Measurements from ENCODE around the gene DDX54.
A peak's percentile ranks its signal among the peaks of the same experiment; 100 is the strongest.

DDX54 gene

DNA sequence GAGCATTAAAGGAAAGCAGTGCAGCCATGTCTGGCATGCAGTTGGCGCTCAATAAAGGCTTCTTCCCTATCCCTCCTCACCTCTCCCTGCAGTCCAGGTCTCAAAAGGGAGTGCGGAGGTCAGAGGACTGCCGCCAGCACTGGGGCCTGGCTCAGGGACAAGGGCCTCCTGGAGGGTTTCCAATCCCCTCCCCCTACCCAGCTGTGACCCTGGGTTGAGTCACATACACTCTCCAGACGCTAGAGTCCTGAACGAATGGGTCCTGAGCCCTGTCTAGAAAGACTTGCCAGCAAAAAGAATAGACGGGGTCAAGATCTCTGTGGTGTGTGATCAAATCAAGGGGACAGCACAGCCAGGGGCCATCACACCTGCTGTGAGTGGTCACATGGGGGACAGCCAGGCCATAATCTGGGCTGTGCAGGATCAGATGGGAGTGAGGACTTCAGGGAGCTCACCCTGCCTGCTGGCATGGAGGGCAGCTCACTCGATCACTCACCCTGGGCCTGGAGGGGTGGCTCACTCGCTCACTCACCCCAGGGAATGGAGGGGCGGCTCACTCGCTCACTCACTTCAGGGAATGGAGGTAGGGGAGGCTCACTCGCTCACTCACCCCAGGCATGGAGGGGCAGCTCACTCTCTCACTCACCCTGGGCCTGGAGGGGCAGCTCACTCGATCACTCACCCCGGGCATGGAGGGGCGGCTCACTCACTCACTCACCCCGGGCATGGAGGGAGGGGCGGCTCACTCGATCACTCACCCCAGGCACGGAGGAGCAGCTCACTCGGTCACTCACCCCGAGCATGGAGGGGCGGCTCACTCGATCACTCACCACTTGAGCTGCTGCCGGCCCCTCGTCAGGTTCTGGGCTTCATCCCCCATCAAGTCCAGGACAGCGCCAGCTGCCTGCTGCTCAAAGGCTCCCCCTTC lies 22.9 kb downstream of the DDX54 start:
- Histone ChIP-seq H3K4me3 (ENCODE audit: low read depth, low read length, poor library complexity, severe bottlenecking) (peak overlapping the region; percentile 44), H3K9ac (ENCODE audit: low read length) (peak overlapping the region; percentile 59; the same call in 1 of the 2 replicates), H3K4me1 (ENCODE audit: insufficient read depth, low read length, severe bottlenecking) (peaks cover 80% of the 10 kb centered on the region), H3K36me3 (ENCODE audit: insufficient read depth, low read length) (peaks cover 88% of the 10 kb centered on the region), H3K79me2 (ENCODE audit: insufficient read depth, low read length) (no peaks in the 10 kb centered on the region), H4K20me1 (ENCODE audit: insufficient read depth, low read length) (no peaks in the 10 kb centered on the region), H2AFZ (ENCODE audit: low read length) (no peak overlapping the region), H3F3A (ENCODE audit: insufficient read depth, low read length) (no peaks in the 10 kb centered on the region), H3K4me2 (ENCODE audit: low read length) (peak overlapping the region; percentile 65), H3K27me3 (ENCODE audit: insufficient read depth, low read length) (no peaks in the 10 kb centered on the region), H3K9me3 (ENCODE audit: low read length) (no peaks in the 10 kb centered on the region), H3K27ac (ENCODE audit: low read depth, low read length, poor library complexity, severe bottlenecking) (peak overlapping the region; percentile 99), H3K9me2 (ENCODE audit: low read depth, low read length) (no peaks in the 10 kb centered on the region)
- TF ChIP-seq CTCF (IDR thresholded peaks at IDR 0.05; ENCODE audit: low read length) (no peak), EZH2 (IDR thresholded peaks at IDR 0.05; ENCODE audit: borderline replicate concordance, low read length) (no peak)

DNA sequence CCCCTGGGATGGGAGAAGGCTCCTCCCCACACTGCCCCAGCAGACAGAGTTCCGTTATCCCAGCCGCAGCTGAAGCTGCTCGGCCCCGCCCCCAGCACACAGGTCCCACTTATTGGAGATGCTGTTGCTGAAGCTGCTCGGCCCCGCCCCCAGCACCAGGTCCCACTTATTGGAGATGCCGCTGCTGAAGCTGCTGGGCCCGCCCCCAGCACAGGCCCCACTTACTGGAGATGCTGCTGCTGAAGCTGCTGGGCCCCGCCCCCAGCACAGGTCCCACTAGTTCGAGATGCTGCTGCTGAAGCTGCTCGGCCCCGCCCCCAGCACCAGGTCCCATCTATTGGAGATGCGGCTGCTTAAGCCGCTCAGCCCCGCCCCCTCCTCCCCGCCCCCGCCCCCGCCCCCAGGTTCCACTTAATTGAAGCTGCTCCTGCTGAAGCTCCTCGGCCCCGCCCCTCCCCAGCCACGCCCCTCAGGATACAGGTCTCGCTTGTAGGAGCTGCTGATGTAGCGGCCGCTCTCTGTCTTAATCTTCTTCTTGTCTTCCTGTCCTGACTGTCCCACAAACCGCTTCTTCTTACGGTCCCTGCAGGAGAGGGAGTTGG lies 23.8 kb downstream of the DDX54 start:
- peak overlapping the region; percentile 62 for H3K4me3 ChIP-seq (ENCODE audit: low read depth, low read length, poor library complexity, severe bottlenecking)
- H3F3A ChIP-seq (ENCODE audit: insufficient read depth, low read length) = peaks cover 2% of the 10 kb centered on the region; the same call in 1 of the 2 replicates
- H2AFZ ChIP-seq (ENCODE audit: low read length) = no peak overlapping the region
- no peaks in the 10 kb centered on the region for H3K9me2 ChIP-seq (ENCODE audit: low read depth, low read length)
- H4K20me1 ChIP-seq (ENCODE audit: insufficient read depth, low read length) = no peaks in the 10 kb centered on the region
- no peak for TF ChIP-seq EZH2 (IDR thresholded peaks at IDR 0.05; ENCODE audit: borderline replicate concordance, low read length)
- TF ChIP-seq CTCF (IDR thresholded peaks at IDR 0.05; ENCODE audit: low read length) = no peak
- H3K79me2 ChIP-seq (ENCODE audit: insufficient read depth, low read length) = no peaks in the 10 kb centered on the region
- H3K4me1 ChIP-seq (ENCODE audit: insufficient read depth, low read length, severe bottlenecking) = peaks cover 81% of the 10 kb centered on the region
- H3K9me3 ChIP-seq (ENCODE audit: low read length) = no peaks in the 10 kb centered on the region
- H3K9ac ChIP-seq (ENCODE audit: low read length) = peak overlapping the region; percentile 69; the same call in 1 of the 2 replicates
- H3K27me3 ChIP-seq (ENCODE audit: insufficient read depth, low read length) = no peaks in the 10 kb centered on the region
- peak overlapping the region; percentile 79 for H3K4me2 ChIP-seq (ENCODE audit: low read length)
- H3K36me3 ChIP-seq (ENCODE audit: insufficient read depth, low read length) = peaks cover 88% of the 10 kb centered on the region
- H3K27ac ChIP-seq (ENCODE audit: low read depth, low read length, poor library complexity, severe bottlenecking) = peak overlapping the region; percentile 99

DNA sequence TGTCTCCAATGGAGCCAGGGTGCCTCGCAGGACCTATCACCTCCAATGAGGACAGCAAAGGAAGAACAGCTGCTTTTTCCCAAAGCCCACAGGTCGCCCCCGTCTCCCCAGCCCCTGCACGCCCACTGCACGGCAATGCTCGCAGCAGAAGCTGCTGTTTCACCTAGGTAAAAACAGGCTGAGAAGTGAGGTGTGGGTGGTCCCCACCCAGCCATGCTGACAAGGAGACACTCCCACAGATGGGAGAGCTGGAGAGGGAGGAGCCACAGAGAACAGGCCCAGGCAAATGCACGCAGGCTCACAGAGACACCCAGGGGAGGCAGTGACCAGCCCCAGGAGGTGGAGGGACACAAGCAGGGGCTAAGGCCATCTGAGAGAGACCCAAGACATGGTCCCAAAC lies 25.3 kb downstream of the DDX54 start:
- Histone ChIP-seq H3K9ac (ENCODE audit: low read length) (peak overlapping the region; percentile 69), H3K9me2 (ENCODE audit: low read depth, low read length) (no peaks in the 10 kb centered on the region), H3K27me3 (ENCODE audit: insufficient read depth, low read length) (no peaks in the 10 kb centered on the region), H2AFZ (ENCODE audit: low read length) (no peak overlapping the region), H3K27ac (ENCODE audit: low read depth, low read length, poor library complexity, severe bottlenecking) (peak overlapping the region; percentile 92), H3F3A (ENCODE audit: insufficient read depth, low read length) (peaks cover 5% of the 10 kb centered on the region; the same call in 1 of the 2 replicates), H3K4me2 (ENCODE audit: low read length) (peak overlapping the region; percentile 79), H3K79me2 (ENCODE audit: insufficient read depth, low read length) (no peaks in the 10 kb centered on the region), H3K9me3 (ENCODE audit: low read length) (no peaks in the 10 kb centered on the region), H3K4me3 (ENCODE audit: low read depth, low read length, poor library complexity, severe bottlenecking) (peak overlapping the region; percentile 62), H3K4me1 (ENCODE audit: insufficient read depth, low read length, severe bottlenecking) (peaks cover 90% of the 10 kb centered on the region), H4K20me1 (ENCODE audit: insufficient read depth, low read length) (no peaks in the 10 kb centered on the region), H3K36me3 (ENCODE audit: insufficient read depth, low read length) (peaks cover 75% of the 10 kb centered on the region)
- TF ChIP-seq CTCF (IDR thresholded peaks at IDR 0.05; ENCODE audit: low read length) = no peak
- no peak for TF ChIP-seq EZH2 (IDR thresholded peaks at IDR 0.05; ENCODE audit: borderline replicate concordance, low read length)
